ENCODE results near the gene STXBP1. TPM values are rescaled to one million over a fixed set of nuclear protein-coding genes. Genes with fewer than 3 reads are reported as not detected.

Gene STXBP1
- total RNA-seq, 4 donors from 2014 or later: 17.2 to 34.0 (median 19.8) TPM

DNA sequence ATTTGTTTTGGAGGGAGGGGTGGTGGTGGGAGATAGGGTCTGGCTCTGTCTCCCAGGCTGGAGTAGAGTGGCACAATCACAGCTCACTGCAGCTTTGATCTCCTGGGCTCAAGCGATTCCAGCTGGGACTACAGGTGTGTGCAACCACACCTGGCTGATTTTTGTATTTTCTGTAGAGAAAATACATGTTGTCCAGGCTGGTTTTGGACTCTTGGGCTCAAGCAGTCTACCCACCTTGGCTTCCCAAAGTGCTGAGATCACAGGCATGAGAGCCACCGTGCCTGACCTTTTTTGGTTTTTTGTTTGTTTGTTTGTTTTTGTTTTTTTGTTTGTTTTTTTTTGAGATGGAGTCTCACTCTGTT lies 15.4 kb downstream of the STXBP1 start:
- no peak overlapping the region for H3K27ac ChIP-seq (replicated peaks in 1 of 4)
- H3K4me1 ChIP-seq: peaks cover 6 to 36% (median 11%) of the 10 kb centered on the region in 4 donors
- no peaks in the 10 kb centered on the region for H3K9me3 ChIP-seq
- no peaks in the 10 kb centered on the region for H3K36me3 ChIP-seq
- no peaks in the 10 kb centered on the region for H3K27me3 ChIP-seq
- WGBS: 90% methylated on average over 2 of the region's 2 CpGs
- intact Hi-C loops (cut with DNase I): no loop called here
- no peak overlapping the region for H3K4me3 ChIP-seq
- no peak for DNase-seq (ENCODE audit: extremely low spot score)
- TF ChIP-seq, protein P1, sequence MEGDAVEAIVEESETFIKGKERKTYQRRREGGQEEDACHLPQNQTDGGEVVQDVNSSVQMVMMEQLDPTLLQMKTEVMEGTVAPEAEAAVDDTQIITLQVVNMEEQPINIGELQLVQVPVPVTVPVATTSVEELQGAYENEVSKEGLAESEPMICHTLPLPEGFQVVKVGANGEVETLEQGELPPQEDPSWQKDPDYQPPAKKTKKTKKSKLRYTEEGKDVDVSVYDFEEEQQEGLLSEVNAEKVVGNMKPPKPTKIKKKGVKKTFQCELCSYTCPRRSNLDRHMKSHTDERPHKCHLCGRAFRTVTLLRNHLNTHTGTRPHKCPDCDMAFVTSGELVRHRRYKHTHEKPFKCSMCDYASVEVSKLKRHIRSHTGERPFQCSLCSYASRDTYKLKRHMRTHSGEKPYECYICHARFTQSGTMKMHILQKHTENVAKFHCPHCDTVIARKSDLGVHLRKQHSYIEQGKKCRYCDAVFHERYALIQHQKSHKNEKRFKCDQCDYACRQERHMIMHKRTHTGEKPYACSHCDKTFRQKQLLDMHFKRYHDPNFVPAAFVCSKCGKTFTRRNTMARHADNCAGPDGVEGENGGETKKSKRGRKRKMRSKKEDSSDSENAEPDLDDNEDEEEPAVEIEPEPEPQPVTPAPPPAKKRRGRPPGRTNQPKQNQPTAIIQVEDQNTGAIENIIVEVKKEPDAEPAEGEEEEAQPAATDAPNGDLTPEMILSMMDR (IDR thresholded peaks at IDR 0.05): no peak
- no peak for TF ChIP-seq POLR2AphosphoS5 (IDR thresholded peaks at IDR 0.05)

DNA sequence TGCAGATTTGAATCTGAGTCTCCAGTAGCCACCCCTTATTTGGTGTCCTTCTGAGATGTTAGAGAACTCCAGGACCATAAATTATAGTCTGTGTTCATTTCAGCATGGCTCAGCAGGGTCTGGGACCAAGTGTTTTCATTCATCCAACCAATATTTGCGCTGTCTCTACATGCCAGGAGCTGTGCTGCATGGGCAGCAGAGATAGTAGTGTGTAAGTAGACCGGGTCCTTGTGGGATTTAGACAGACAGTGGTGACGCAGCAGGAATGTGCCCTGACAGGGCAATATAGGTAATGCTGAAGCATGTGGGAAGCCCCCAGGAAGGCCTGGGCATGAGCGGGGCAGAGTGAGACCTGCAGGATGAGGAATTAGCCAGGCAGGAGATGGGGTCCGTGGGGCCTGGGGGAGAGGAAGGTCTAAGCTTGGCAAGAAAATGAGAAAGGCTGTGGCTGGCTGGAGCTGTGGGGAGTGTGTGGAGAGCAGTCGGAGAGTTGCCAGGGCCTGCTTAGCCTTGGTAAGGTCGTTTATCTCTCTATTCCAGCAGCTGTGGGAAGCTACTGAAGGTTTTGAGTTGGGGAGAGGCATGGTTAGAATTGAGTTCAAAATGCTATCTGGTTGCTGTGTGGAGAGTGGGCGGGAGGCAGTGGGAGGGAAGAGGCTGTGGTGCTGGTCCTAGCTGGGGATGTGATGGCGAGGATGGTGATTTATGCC lies 16.8 kb downstream of the STXBP1 start:
- 73% methylated on average over 9 of the region's 9 CpGs for WGBS
- no peak overlapping the region for H3K27ac ChIP-seq (replicated peaks in 1 of 4)
- no peak for DNase-seq (ENCODE audit: extremely low spot score)

DNA sequence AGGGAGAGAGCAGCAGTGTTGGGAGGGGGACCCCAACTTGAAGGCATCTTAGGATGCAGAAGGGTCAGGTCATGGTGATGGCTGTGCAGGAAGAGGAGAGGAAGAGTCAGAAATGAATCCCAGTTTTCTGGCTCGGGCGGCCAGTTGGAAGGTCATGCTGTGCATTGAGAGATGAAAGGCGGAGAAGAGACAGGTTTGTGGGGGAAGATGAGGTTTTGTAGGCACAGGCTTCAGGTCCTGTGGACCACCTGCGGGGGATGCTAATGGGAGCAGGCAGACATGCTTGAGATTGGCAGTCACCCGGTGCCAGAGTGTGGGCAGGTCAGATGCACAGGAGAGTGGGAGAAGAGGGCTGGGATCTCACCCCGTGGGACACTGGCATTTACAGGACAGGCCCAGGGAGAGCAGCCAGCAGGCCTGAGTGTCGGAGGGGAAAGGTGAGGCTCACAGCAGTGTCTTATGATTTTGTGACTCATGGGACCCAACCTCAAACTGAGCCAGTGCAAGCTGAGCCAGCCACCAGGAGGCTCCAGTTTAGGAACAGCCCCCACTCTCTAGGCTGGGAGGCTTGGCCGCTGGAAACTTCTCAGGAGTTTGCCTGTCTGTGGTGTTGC lies 17.5 kb downstream of the STXBP1 start:
- Histone ChIP-seq H3K9me3 (no peaks in the 10 kb centered on the region), H3K27ac (replicated peaks in 1 of 4) (no peak overlapping the region), H3K27me3 (no peaks in the 10 kb centered on the region), H3K4me1 (peaks cover 14 to 42% (median 22%) of the 10 kb centered on the region in 4 donors), H3K4me3 (no peak overlapping the region), H3K36me3 (no peaks in the 10 kb centered on the region)
- TF ChIP-seq EP300 (IDR thresholded peaks at IDR 0.05) (no peak), POLR2A (IDR thresholded peaks at IDR 0.05; ENCODE audit: low read depth) (no peak), POLR2AphosphoS5 (IDR thresholded peaks at IDR 0.05) (no peak)
- TF ChIP-seq, protein P1 (IDR thresholded peaks at IDR 0.05): no peak
- DNase-seq (ENCODE audit: extremely low spot score): no peak
- intact Hi-C loops (cut with DNase I): no loop called here
- 89% methylated on average over 8 of the region's 8 CpGs for WGBS

More for the DNA sequence above, 16.8 kb downstream of the STXBP1 start:
- Histone ChIP-seq H3K36me3 (no peaks in the 10 kb centered on the region), H3K4me3 (no peak overlapping the region), H3K9me3 (no peaks in the 10 kb centered on the region), H3K4me1 (peaks cover 12 to 40% (median 17%) of the 10 kb centered on the region in 4 donors), H3K27me3 (no peaks in the 10 kb centered on the region)
- TF ChIP-seq EP300 (IDR thresholded peaks at IDR 0.05) (no peak), POLR2A (IDR thresholded peaks at IDR 0.05; ENCODE audit: low read depth) (no peak)
- TF ChIP-seq, protein P1 (IDR thresholded peaks at IDR 0.05): no peak
- intact Hi-C loops (cut with DNase I): no loop called here

DNA sequence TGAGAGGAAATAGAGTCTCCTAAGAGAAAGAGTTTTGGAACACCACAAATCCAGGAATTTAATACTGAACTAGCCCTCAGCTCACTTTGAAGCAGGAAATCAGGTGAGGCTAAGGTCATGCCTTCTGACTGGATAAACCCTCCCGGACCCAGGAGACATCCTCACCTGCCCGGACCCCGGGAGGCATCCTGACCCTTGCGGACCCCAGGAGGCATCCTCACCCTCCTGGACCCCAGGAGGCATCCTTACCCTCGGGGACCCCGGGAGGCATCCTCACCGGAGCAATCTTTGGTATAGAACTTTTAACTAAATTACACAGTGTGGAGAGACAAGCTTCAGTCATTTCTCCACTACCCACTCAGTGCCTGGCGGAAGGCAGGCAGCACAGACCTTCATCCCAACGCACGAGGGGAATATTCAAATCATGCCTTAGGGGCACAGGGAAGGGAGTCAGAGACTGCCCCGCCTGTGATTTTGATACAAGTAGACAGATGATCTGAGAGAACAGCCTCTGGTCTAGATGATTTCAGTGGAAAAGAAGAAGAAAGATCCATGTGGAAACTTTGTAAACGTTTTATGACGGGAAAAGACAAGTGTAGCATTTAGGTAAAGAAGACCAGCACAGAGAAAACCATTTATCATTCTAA lies 21.3 kb downstream of the STXBP1 start:
- intact Hi-C loops (cut with DNase I): no loop called here
- Histone ChIP-seq H3K27me3 (no peaks in the 10 kb centered on the region), H3K9me3 (no peaks in the 10 kb centered on the region), H3K4me1 (peaks cover 25 to 40% (median 34%) of the 10 kb centered on the region in 4 donors), H3K27ac (replicated peaks in 1 of 4) (peak overlapping the region; percentile 18 to 57 (median 40)), H3K4me3 (no peak overlapping the region), H3K36me3 (no peaks in the 10 kb centered on the region)
- WGBS: 75% methylated on average over 10 of the region's 13 CpGs
- TF ChIP-seq POLR2AphosphoS5 (IDR thresholded peaks at IDR 0.05): no peak
- TF ChIP-seq, protein P1 (IDR thresholded peaks at IDR 0.05): no peak
- no peak for TF ChIP-seq EP300 (IDR thresholded peaks at IDR 0.05)
- TF ChIP-seq POLR2A (IDR thresholded peaks at IDR 0.05; ENCODE audit: low read depth): no peak
- DNase-seq (ENCODE audit: extremely low spot score): no peak
